IMR-90 (cell line): ENCODE results near the gene KCNK3. TPM values are rescaled to one million over a fixed set of nuclear protein-coding genes. Genes with fewer than 3 reads are reported as not detected.

ENCODE experiments used
- ATAC-seq: fragments of 200-7000 bp; cut with Tn5 transposase; 2 replicates; pipeline ENCODE4 v1.9.1; 2020; ENCODE audit warnings: low read depth, mild to moderate bottlenecking, moderate library complexity
- BruUV-seq: library from RNA; stranded (reverse); fragments of 400-500 nt; replicated peaks from 2 replicates; lab custom pipeline; 2021; lab: Mats Ljungman, UMichigan
- CTCF ChIA-PET: fragments of 300-600 bp; formaldehyde crosslinking; extraction: SDS; loops from one replicate; lab custom pipeline; 2021; ENCODE audit warnings: antibody characterized with exemption; lab: Yijun Ruan, JAX
- POLR2A ChIA-PET: fragments of 300-600 bp; sonication (Branson Sonifier 250); formaldehyde crosslinking; loops from one replicate; lab custom pipeline; 2022; ENCODE audit warnings: antibody characterized with exemption; ENCODE audit not compliant: unreplicated experiment; lab: Charles Lee
- DNase-seq: peaks from one replicate; pipeline ENCODE4 v3.0.0; 2013
- H2AFZ ChIP-seq: replicated peaks from 2 replicates; pipeline ENCODE3; 2013; ENCODE audit warnings: low read length, mild to moderate bottlenecking; ENCODE audit not compliant: poor library complexity
- H2AK5ac ChIP-seq: 2 replicates; pipeline ENCODE4 v1.6.1; 2013; ENCODE audit warnings: low read depth, low read length, inconsistent platforms
- H2AK9ac ChIP-seq: replicated peaks from 2 replicates; pipeline ENCODE3; 2013; ENCODE audit warnings: mild to moderate bottlenecking, low read depth, low read length, moderate library complexity; ENCODE audit not compliant: poor library complexity
- H2BK120ac ChIP-seq: 2 replicates; pipeline ENCODE4 v1.6.1; 2013; ENCODE audit warnings: low read depth, low read length, inconsistent platforms
- H2BK15ac ChIP-seq: 3 replicates; pipeline ENCODE4 v1.6.1; 2013; ENCODE audit warnings: low read depth, low read length, inconsistent platforms
- H2BK20ac ChIP-seq: 2 replicates; pipeline ENCODE4 v1.6.1; 2013; ENCODE audit warnings: low read depth, mild to moderate bottlenecking, inconsistent platforms, low read length, moderate library complexity
- H2BK5ac ChIP-seq: 2 replicates; pipeline ENCODE4 v1.6.1; 2013; ENCODE audit warnings: mild to moderate bottlenecking, low read depth, low read length, inconsistent platforms; ENCODE audit not compliant: poor library complexity, severe bottlenecking
- H3K14ac ChIP-seq: replicated peaks from 2 replicates; pipeline ENCODE4 v1.6.1; 2013; ENCODE audit warnings: low read depth, low read length, inconsistent platforms
- H3K18ac ChIP-seq: 2 replicates; pipeline ENCODE4 v1.6.1; 2013; ENCODE audit warnings: low read depth, low read length, control low read depth
- H3K23ac ChIP-seq: 2 replicates; pipeline ENCODE4 v1.6.1; 2013; ENCODE audit warnings: low read depth, low read length, inconsistent platforms
- H3K27ac ChIP-seq: 2 replicates; pipeline ENCODE4 v1.5.1; 2013; ENCODE audit warnings: mild to moderate bottlenecking, control low read depth, low read length; ENCODE audit not compliant: insufficient read depth
- H3K27me3 ChIP-seq: 2 replicates; pipeline ENCODE4 v1.6.1; 2013; ENCODE audit warnings: low read length; ENCODE audit not compliant: control insufficient read depth, insufficient read depth
- H3K36me3 ChIP-seq: 2 replicates; pipeline ENCODE4 v1.6.1; 2013; ENCODE audit warnings: low read length, mixed read lengths; ENCODE audit not compliant: control insufficient read depth, insufficient read depth
- H3K4ac ChIP-seq: 2 replicates; pipeline ENCODE4 v1.6.1; 2013; ENCODE audit warnings: low read depth, low read length, inconsistent platforms
- H3K4me1 ChIP-seq: 2 replicates; pipeline ENCODE4 v1.6.1; 2013; ENCODE audit warnings: low read length, mixed read lengths; ENCODE audit not compliant: control insufficient read depth, insufficient read depth
- H3K4me2 ChIP-seq: 2 replicates; pipeline ENCODE4 v1.6.1; 2013; ENCODE audit warnings: low read depth, mild to moderate bottlenecking, control low read depth, low read length, moderate library complexity
- H3K4me3 ChIP-seq: 2 replicates; pipeline ENCODE4 v1.5.1; 2013; ENCODE audit warnings: low read depth, mild to moderate bottlenecking, control low read depth, low read length, moderate library complexity; ENCODE audit not compliant: insufficient read depth
- H3K56ac ChIP-seq: 2 replicates; pipeline ENCODE4 v1.6.1; 2013; ENCODE audit warnings: low read length, inconsistent platforms; ENCODE audit not compliant: insufficient read depth; ENCODE audit errors: extremely low read depth
- H3K79me1 ChIP-seq, 2 experiments: 2 replicates each; pipeline ENCODE4 v1.6.1; 2013; ENCODE audit warnings: low read length in 2 of 2, inconsistent platforms in 1 of 2, low read depth in 1 of 2
- H3K9ac ChIP-seq: 2 replicates; pipeline ENCODE4 v1.6.1; 2013; ENCODE audit warnings: low read depth, low read length, control low read depth
- H3K9me1 ChIP-seq: 2 replicates; pipeline ENCODE4 v1.6.1; 2013; ENCODE audit warnings: low read length, inconsistent platforms; ENCODE audit not compliant: insufficient read depth
- H3K9me3 ChIP-seq: 2 replicates; pipeline ENCODE4 v1.6.1; 2013; ENCODE audit warnings: low read length; ENCODE audit not compliant: control insufficient read depth, insufficient read depth
- H4K20me1 ChIP-seq: 2 replicates; pipeline ENCODE4 v1.6.1; 2013; ENCODE audit warnings: low read length, inconsistent platforms; ENCODE audit not compliant: insufficient read depth
- H4K5ac ChIP-seq: 2 replicates; pipeline ENCODE4 v1.6.1; 2013; ENCODE audit warnings: mild to moderate bottlenecking, low read depth, low read length, control low read depth
- H4K8ac ChIP-seq, 2 experiments: 2 replicates each; pipeline ENCODE4 v1.6.1; 2013; ENCODE audit warnings: low read depth in 2 of 2, low read length in 2 of 2, control low read depth in 1 of 2, inconsistent platforms in 1 of 2
- H4K91ac ChIP-seq: 2 replicates; pipeline ENCODE4 v1.6.1; 2013; ENCODE audit warnings: low read depth, low read length, inconsistent platforms; ENCODE audit not compliant: insufficient read depth
- CEBPB ChIP-seq: IDR thresholded peaks from 2 replicates; pipeline ENCODE4 v1.6.1; 2012; ENCODE audit warnings: low read depth, low read length, improper control_type of control experiment
- CHD1 ChIP-seq: IDR thresholded peaks from 2 replicates; pipeline ENCODE4 v1.6.1; 2012; ENCODE audit warnings: low read depth, low read length, improper control_type of control experiment
- CTCF ChIP-seq: conservative IDR thresholded peaks from 2 replicates; pipeline ENCODE4 v1.5.1; 2012; ENCODE audit warnings: mild to moderate bottlenecking, low read depth, low read length, improper control_type of control experiment
- ELK1 ChIP-seq: fragments of 150-350 bp; IDR thresholded peaks from 2 replicates; pipeline ENCODE4 v1.6.1; 2016; ENCODE audit warnings: low read depth, mild to moderate bottlenecking, low read length, moderate library complexity, borderline replicate concordance
- FOS ChIP-seq: fragments of 150-350 bp; IDR thresholded peaks from 2 replicates; pipeline ENCODE4 v1.6.1; 2016; ENCODE audit warnings: low read depth, low read length
- MAFK ChIP-seq: IDR thresholded peaks from 2 replicates; pipeline ENCODE4 v1.6.1; 2012; ENCODE audit warnings: low read depth, low read length, improper control_type of control experiment
- MAZ ChIP-seq: IDR thresholded peaks from 2 replicates; pipeline ENCODE4 v1.6.1; 2012; ENCODE audit warnings: low read depth, mild to moderate bottlenecking, low read length, improper control_type of control experiment, moderate library complexity, borderline replicate concordance
- MXI1 ChIP-seq: IDR thresholded peaks from 2 replicates; pipeline ENCODE4 v1.6.1; 2012; ENCODE audit warnings: low read depth, mild to moderate bottlenecking, low read length, moderate library complexity, borderline replicate concordance
- NFE2L2 ChIP-seq: fragments of 150-350 bp; IDR thresholded peaks from 2 replicates; pipeline ENCODE4 v1.6.1; 2016; ENCODE audit warnings: low read depth, mild to moderate bottlenecking, low read length
- POLR2A ChIP-seq: IDR thresholded peaks from 2 replicates; pipeline ENCODE4 v1.6.1; 2012; ENCODE audit warnings: mild to moderate bottlenecking, low read depth, low read length
- RAD21 ChIP-seq: IDR thresholded peaks from 2 replicates; pipeline ENCODE4 v1.6.1; 2012; ENCODE audit warnings: low read length, improper control_type of control experiment
- RCOR1 ChIP-seq: IDR thresholded peaks from 2 replicates; pipeline ENCODE4 v1.6.1; 2012; ENCODE audit warnings: mild to moderate bottlenecking, low read length, improper control_type of control experiment; ENCODE audit not compliant: insufficient replicate concordance
- RFX5 ChIP-seq: IDR thresholded peaks from 2 replicates; pipeline ENCODE4 v1.8.0; 2012; ENCODE audit warnings: low read depth, mild to moderate bottlenecking, low read length, moderate library complexity
- SMC3 ChIP-seq: fragments of 150-350 bp; IDR thresholded peaks from 2 replicates; pipeline ENCODE4 v1.6.1; 2016; ENCODE audit warnings: low read depth, mild to moderate bottlenecking, antibody characterized with exemption, low read length, moderate library complexity
- USF2 ChIP-seq: fragments of 150-350 bp; IDR thresholded peaks from 2 replicates; pipeline ENCODE4 v1.6.1; 2017; ENCODE audit warnings: mild to moderate bottlenecking, antibody characterized with exemption, low read length, low read depth
- WGBS, 2 experiments: methylation state at CpG; one replicate each; pipeline versions ENCODE4 v1.1.5 to v1.1.7; 2013; ENCODE audit warnings: missing lambda C conversion rate in 2 of 2; ENCODE audit not compliant: insufficient read length in 1 of 2; ENCODE audit errors: extremely low coverage in 2 of 2; 5-methylcytosine and 5-hydroxymethylcytosine counted together
- dilution Hi-C: fragments of 300-500 bp; cut with HindIII; formaldehyde crosslinking; loops from one replicate; pipeline ENCODE4 v1.14.3; 2018; ENCODE audit warnings: low sequenced_read_pairs; ENCODE audit not compliant: unreplicated experiment
- in situ Hi-C: fragments of 300-500 bp; cut with MboI; formaldehyde crosslinking; loops from 3 replicates; pipeline ENCODE4 v1.14.3; 2019; ENCODE audit warnings: low sequenced_read_pairs, inconsistent platforms, mixed read lengths
- intact Hi-C: fragments of 100-400 bp; cut with micrococcal nuclease; formaldehyde crosslinking; loops from 2 replicates; pipeline ENCODE4 v1.10.0; 2022
- polyA plus RNA-seq, 3 experiments: library from polyadenylated mRNA; depleted of rRNA; stranded (reverse); fragments of >200 nt; gene quantifications; 2 replicates each; pipeline ENCODE4 v1.2.3, GENCODE V29; 2012; ENCODE audit warnings: low replicate concordance in 1 of 3
- total RNA-seq: library from RNA; depleted of rRNA; stranded (reverse); fragments of >200 nt; gene quantifications from 2 replicates; pipeline ENCODE4 v1.2.3, GENCODE V29; 2012

Gene KCNK3
- total and polyA plus RNA-seq, 2 of the 4 experiments (the other 2 are of a cell fraction), result under 0.01 to 0.03 TPM

- POLR2A ChIA-PET, result no interaction called here
- BruUV-seq, result no TSS peak
- TF ChIP-seq CEBPB (no peak), RFX5 (no peak), USF2 (no peak), MAZ (no peak), ELK1 (no peak), POLR2A (no peak), NFE2L2 (no peak), RCOR1 (no peak), FOS (no peak), SMC3 (no peak), CTCF (no peak), MXI1 (no peak), MAFK (no peak), RAD21 (no peak), CHD1 (no peak)
Measured at GRCh38 chr2:26765475-26766200, 73.1 kb downstream of the KCNK3 start.

More at GRCh38 chr2:26765475-26766200, 73.1 kb downstream of the KCNK3 start:
- in situ Hi-C loops (no loop called here), intact Hi-C loops (no loop called here), dilution Hi-C loops (no loop called here)
- CTCF ChIA-PET, result no interaction called here
- peak overlapping the region; percentile 93 for H3K23ac ChIP-seq
- no peak overlapping the region for H4K5ac ChIP-seq
- WGBS, 2 experiments, result 82% methylated on average over 4 of the region's 10 CpGs; no CpG with 5 or more reads in 1 of the 2 experiments
- H2AK5ac ChIP-seq, result peak overlapping the region; percentile 95
- peak overlapping the region; percentile 98 for H3K14ac ChIP-seq
- peaks cover 43% of the 10 kb centered on the region for H4K20me1 ChIP-seq
- H2BK5ac ChIP-seq, result no peak overlapping the region
- ATAC-seq (no peak), DNase-seq (no peak)
- H4K91ac ChIP-seq, result peak overlapping the region; percentile 88; the same call in 1 of the 2 replicates
- H3K79me1 ChIP-seq, result peaks cover 42 to 70% of the 10 kb centered on the region in 2 experiments
- peak overlapping the region; percentile 93 for H3K4me2 ChIP-seq
- H3K36me3 ChIP-seq, result peaks cover 6% of the 10 kb centered on the region
- no peak overlapping the region for H2BK120ac ChIP-seq
- no peak overlapping the region for H3K18ac ChIP-seq
- H3K27ac ChIP-seq, result peak overlapping the region; percentile 99
- peak overlapping the region; percentile 94; the same call in 1 of the 2 replicates for H3K4me3 ChIP-seq
- no peak overlapping the region for H3K56ac ChIP-seq
- H2AFZ ChIP-seq, result no peak overlapping the region
- no peak overlapping the region; the same call in 2 of the 3 replicates for H2BK15ac ChIP-seq
- no peaks in the 10 kb centered on the region for H3K9me3 ChIP-seq
- H3K4ac ChIP-seq, result peak overlapping the region; percentile 96
- peak overlapping the region; percentile 99 for H3K9ac ChIP-seq
- H3K4me1 ChIP-seq, result peaks cover 18% of the 10 kb centered on the region
- H3K9me1 ChIP-seq, result peaks cover 25% of the 10 kb centered on the region
- H4K8ac ChIP-seq, result peak overlapping the region in 1 of 2 experiments; percentile 95; a peak in 2 of 4 replicates
- no peaks in the 10 kb centered on the region for H3K27me3 ChIP-seq
- peak overlapping the region; percentile 95 for H2AK9ac ChIP-seq
- H2BK20ac ChIP-seq, result no peak overlapping the region
